ENCODE data around the gene SPTAN1. TPM values are rescaled to one million over a fixed set of nuclear protein-coding genes. Genes with fewer than 3 reads are reported as not detected.
"Not testable (repeated sequence)": the region's sequence is repeated elsewhere in the genome, so short reads cannot be mapped to it uniquely, and the experiment has no call there.

The SPTAN1 gene
- total RNA-seq, 1 donor from 2014 or later, result 213 TPM

- Histone ChIP-seq H3K36me3 (ENCODE audit: control insufficient read depth, insufficient read depth, low read length) (no peaks in the 10 kb centered on the region), H3K27me3 (ENCODE audit: control insufficient read depth, insufficient read depth, low read length) (no peaks in the 10 kb centered on the region), H3K4me3 (ENCODE audit: low read depth, low read length) (no peak overlapping the region)
- no peak for DNase-seq (ENCODE audit: low read depth)
- TF ChIP-seq CTCF (IDR thresholded peaks at IDR 0.05; ENCODE audit: insufficient read depth, low read length, poor library complexity, severe bottlenecking), result no peak
Measured at GRCh38 chr9:128568470-128569078, 16.2 kb downstream of the SPTAN1 start.

- no peak overlapping the region for H3K4me3 ChIP-seq (ENCODE audit: low read depth, low read length)
- no peaks in the 10 kb centered on the region for H3K27me3 ChIP-seq (ENCODE audit: control insufficient read depth, insufficient read depth, low read length)
- no peak for DNase-seq (ENCODE audit: low read depth)
- peaks cover 6% of the 10 kb centered on the region for H3K36me3 ChIP-seq (ENCODE audit: control insufficient read depth, insufficient read depth, low read length)
- TF ChIP-seq CTCF (IDR thresholded peaks at IDR 0.05; ENCODE audit: insufficient read depth, low read length, poor library complexity, severe bottlenecking), result no peak
Measured at GRCh38 chr9:128575469-128575868, 23.1 kb downstream of the SPTAN1 start.

GRCh38 chr9:128575916-128576315 lies 23.5 kb downstream of the SPTAN1 start:
- no peak for DNase-seq (ENCODE audit: low read depth)
- Histone ChIP-seq H3K4me3 (ENCODE audit: low read depth, low read length) (no peak overlapping the region), H3K27me3 (ENCODE audit: control insufficient read depth, insufficient read depth, low read length) (no peaks in the 10 kb centered on the region), H3K36me3 (ENCODE audit: control insufficient read depth, insufficient read depth, low read length) (peaks cover 6% of the 10 kb centered on the region)
- TF ChIP-seq CTCF (IDR thresholded peaks at IDR 0.05; ENCODE audit: insufficient read depth, low read length, poor library complexity, severe bottlenecking), result no peak

- Histone ChIP-seq H3K4me3 (ENCODE audit: low read depth, low read length) (no peak overlapping the region), H3K27me3 (ENCODE audit: control insufficient read depth, insufficient read depth, low read length) (no peaks in the 10 kb centered on the region), H3K36me3 (ENCODE audit: control insufficient read depth, insufficient read depth, low read length) (peaks cover 6% of the 10 kb centered on the region)
- TF ChIP-seq CTCF (IDR thresholded peaks at IDR 0.05; ENCODE audit: insufficient read depth, low read length, poor library complexity, severe bottlenecking), result no peak
- no peak for DNase-seq (ENCODE audit: low read depth)
Measured at GRCh38 chr9:128577206-128577605, 24.8 kb downstream of the SPTAN1 start.

- no peak for TF ChIP-seq CTCF (IDR thresholded peaks at IDR 0.05; ENCODE audit: insufficient read depth, low read length, poor library complexity, severe bottlenecking)
- peaks cover 6% of the 10 kb centered on the region for H3K36me3 ChIP-seq (ENCODE audit: control insufficient read depth, insufficient read depth, low read length)
- no peak overlapping the region for H3K4me3 ChIP-seq (ENCODE audit: low read depth, low read length)
- DNase-seq (ENCODE audit: low read depth), result no peak
- H3K27me3 ChIP-seq (ENCODE audit: control insufficient read depth, insufficient read depth, low read length), result no peaks in the 10 kb centered on the region
Measured at GRCh38 chr9:128579194-128579593, 26.8 kb downstream of the SPTAN1 start.

GRCh38 chr9:128580731-128581130 lies 28.3 kb downstream of the SPTAN1 start:
- Histone ChIP-seq H3K36me3 (ENCODE audit: control insufficient read depth, insufficient read depth, low read length) (peaks cover 9% of the 10 kb centered on the region), H3K4me3 (ENCODE audit: low read depth, low read length) (no peak overlapping the region), H3K27me3 (ENCODE audit: control insufficient read depth, insufficient read depth, low read length) (no peaks in the 10 kb centered on the region)
- no peak for DNase-seq (ENCODE audit: low read depth)
- no peak for TF ChIP-seq CTCF (IDR thresholded peaks at IDR 0.05; ENCODE audit: insufficient read depth, low read length, poor library complexity, severe bottlenecking)

GRCh38 chr9:128585155-128585554 lies 32.8 kb downstream of the SPTAN1 start:
- not testable (repeated sequence) for H3K36me3 ChIP-seq (ENCODE audit: control insufficient read depth, insufficient read depth, low read length); H3K4me3 ChIP-seq (ENCODE audit: low read depth, low read length); DNase-seq (ENCODE audit: low read depth); H3K27me3 ChIP-seq (ENCODE audit: control insufficient read depth, insufficient read depth, low read length)

GRCh38 chr9:128586934-128587333 lies 34.5 kb downstream of the SPTAN1 start:
- not testable (repeated sequence) for H3K27me3 ChIP-seq (ENCODE audit: control insufficient read depth, insufficient read depth, low read length); H3K4me3 ChIP-seq (ENCODE audit: low read depth, low read length); H3K36me3 ChIP-seq (ENCODE audit: control insufficient read depth, insufficient read depth, low read length); DNase-seq (ENCODE audit: low read depth)
